Neural progenitor cell (in vitro differentiated cells): Measurements from ENCODE around the gene NOP53. TPM values are rescaled to one million over a fixed set of nuclear protein-coding genes. Genes with fewer than 3 reads are reported as not detected.

ENCODE experiments used
- DNase-seq: peaks from one replicate; pipeline ENCODE4 v3.0.0-alpha.2; 2016; ENCODE audit warnings: low spot score
- H2AFZ ChIP-seq: fragments of 200-600 bp; sonication (generic); replicated peaks from 2 replicates; pipeline ENCODE4 v1.6.1; 2016; ENCODE audit warnings: antibody characterized with exemption
- H3F3A ChIP-seq: fragments of 200-600 bp; sonication (generic); 2 replicates; pipeline ENCODE4 v1.6.1; 2016; ENCODE audit warnings: antibody characterized with exemption, low read depth
- H3K27ac ChIP-seq: fragments of 200-600 bp; sonication (generic); 2 replicates; pipeline ENCODE4 v1.5.1; 2016; ENCODE audit warnings: mild to moderate bottlenecking
- H3K27me3 ChIP-seq: fragments of 200-600 bp; sonication (generic); 2 replicates; pipeline ENCODE4 v1.6.1; 2016; ENCODE audit warnings: mild to moderate bottlenecking, moderate library complexity
- H3K36me3 ChIP-seq: fragments of 200-600 bp; sonication (generic); 2 replicates; pipeline ENCODE4 v1.5.1; 2016
- H3K4me1 ChIP-seq: fragments of 200-600 bp; sonication (generic); 2 replicates; pipeline ENCODE4 v1.6.1; 2016; ENCODE audit warnings: mixed run types
- H3K4me2 ChIP-seq: fragments of 200-600 bp; sonication (generic); 2 replicates; pipeline ENCODE4 v1.6.1; 2016
- H3K4me3 ChIP-seq: fragments of 200-600 bp; sonication (generic); 2 replicates; pipeline ENCODE4 v1.5.1; 2016
- H3K79me2 ChIP-seq: fragments of 200-600 bp; sonication (generic); 2 replicates; pipeline ENCODE4 v1.6.1; 2016; ENCODE audit warnings: low read depth
- H3K9ac ChIP-seq: fragments of 200-600 bp; sonication (generic); 2 replicates; pipeline ENCODE4 v1.6.1; 2016
- H3K9me3 ChIP-seq: fragments of 200-600 bp; sonication (generic); 2 replicates; pipeline ENCODE4 v1.5.1; 2016; ENCODE audit warnings: low read depth
- H4K20me1 ChIP-seq: fragments of 200-600 bp; sonication (generic); 2 replicates; pipeline ENCODE4 v1.6.1; 2016; ENCODE audit warnings: low read depth
- H3K27ac Mint-ChIP-seq: 3 replicates; pipeline ENCODE4 v1.8.0; 2021; ENCODE audit warnings: mixed read lengths
- H3K27me3 Mint-ChIP-seq: 2 replicates; pipeline ENCODE4 v1.8.0; 2022; ENCODE audit warnings: low read depth, mild to moderate bottlenecking, inconsistent platforms, moderate library complexity, mixed read lengths; ENCODE audit not compliant: insufficient read depth
- H3K36me3 Mint-ChIP-seq: 3 replicates; pipeline ENCODE4 v1.8.0; 2021; ENCODE audit warnings: mixed read lengths
- H3K4me1 Mint-ChIP-seq: 3 replicates; pipeline ENCODE4 v1.8.0; 2021; ENCODE audit warnings: mixed read lengths
- H3K4me3 Mint-ChIP-seq: 3 replicates; pipeline ENCODE4 v1.8.0; 2021; ENCODE audit warnings: mild to moderate bottlenecking, moderate library complexity, mixed read lengths
- H3K9me3 Mint-ChIP-seq: 3 replicates; pipeline ENCODE4 v1.8.0; 2020; ENCODE audit warnings: mixed read lengths
- EZH2 ChIP-seq: fragments of 200-600 bp; sonication (generic); IDR thresholded peaks from 2 replicates; pipeline ENCODE4 v1.6.1; 2017; ENCODE audit warnings: antibody characterized with exemption, mild to moderate bottlenecking, moderate library complexity
- EZH2phosphoT487 ChIP-seq: fragments of 200-600 bp; sonication (generic); IDR thresholded peaks from 2 replicates; pipeline ENCODE4 v1.6.1; 2017; ENCODE audit warnings: antibody characterized with exemption
- total RNA-seq: library from RNA; depleted of rRNA; stranded (reverse); fragments of >200 nt; gene quantifications from 2 replicates; pipeline ENCODE4 v1.2.3, GENCODE V29; 2015; ENCODE audit warnings: low replicate concordance
- TF ChIP-seq, protein P1 (sequence below): fragments of 200-600 bp; sonication (generic); IDR thresholded peaks from 2 replicates; pipeline ENCODE4 v1.5.1; 2017; ENCODE audit warnings: antibody characterized with exemption, mild to moderate bottlenecking

The NOP53 gene
- total RNA-seq, 1 donor from 2014 or later = 101 TPM

DNA sequence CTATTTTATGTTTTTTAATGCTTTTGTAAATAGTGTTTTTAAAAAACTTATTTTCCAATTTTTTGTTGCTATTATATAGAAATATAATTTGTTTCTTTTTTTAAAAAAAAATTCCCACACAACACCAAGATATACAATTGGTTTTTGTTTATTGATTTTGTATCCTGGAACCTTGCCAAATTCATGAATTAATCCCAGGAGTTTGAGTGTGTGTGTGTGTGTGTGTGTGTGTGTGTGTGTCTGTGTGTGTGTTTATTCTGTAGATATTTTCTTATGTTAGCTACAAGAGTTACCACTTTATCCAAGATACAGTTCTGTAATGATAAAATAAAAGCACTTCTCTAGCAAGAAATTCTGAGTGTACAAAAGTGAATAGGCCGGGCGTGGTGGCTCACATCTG is 51.4 kb downstream of the NOP53 start:
- no peaks in the 10 kb centered on the region for H4K20me1 ChIP-seq
- H3K4me3 ChIP-seq = no peak overlapping the region
- Mint-ChIP-seq H3K4me1 (no peaks in the 10 kb centered on the region), H3K27me3 (peaks cover 14% of the 10 kb centered on the region), H3K27ac (no peak overlapping the region), H3K36me3 (peaks cover 5% of the 10 kb centered on the region), H3K4me3 (no peak overlapping the region), H3K9me3 (peaks cover 13% of the 10 kb centered on the region)
- H3K79me2 ChIP-seq = no peaks in the 10 kb centered on the region
- no peak for DNase-seq
- no peak overlapping the region for H3K27ac ChIP-seq
- peaks cover 10% of the 10 kb centered on the region for H3K4me1 ChIP-seq
- peaks cover 7% of the 10 kb centered on the region for H3F3A ChIP-seq
- H3K4me2 ChIP-seq = no peak overlapping the region
- H3K9me3 ChIP-seq = peaks cover 10% of the 10 kb centered on the region
- no peak overlapping the region for H3K9ac ChIP-seq
- TF ChIP-seq EZH2 (no peak), EZH2phosphoT487 (no peak)
- H3K36me3 ChIP-seq = no peaks in the 10 kb centered on the region
- no peaks in the 10 kb centered on the region for H3K27me3 ChIP-seq
- no peak overlapping the region for H2AFZ ChIP-seq

DNA sequence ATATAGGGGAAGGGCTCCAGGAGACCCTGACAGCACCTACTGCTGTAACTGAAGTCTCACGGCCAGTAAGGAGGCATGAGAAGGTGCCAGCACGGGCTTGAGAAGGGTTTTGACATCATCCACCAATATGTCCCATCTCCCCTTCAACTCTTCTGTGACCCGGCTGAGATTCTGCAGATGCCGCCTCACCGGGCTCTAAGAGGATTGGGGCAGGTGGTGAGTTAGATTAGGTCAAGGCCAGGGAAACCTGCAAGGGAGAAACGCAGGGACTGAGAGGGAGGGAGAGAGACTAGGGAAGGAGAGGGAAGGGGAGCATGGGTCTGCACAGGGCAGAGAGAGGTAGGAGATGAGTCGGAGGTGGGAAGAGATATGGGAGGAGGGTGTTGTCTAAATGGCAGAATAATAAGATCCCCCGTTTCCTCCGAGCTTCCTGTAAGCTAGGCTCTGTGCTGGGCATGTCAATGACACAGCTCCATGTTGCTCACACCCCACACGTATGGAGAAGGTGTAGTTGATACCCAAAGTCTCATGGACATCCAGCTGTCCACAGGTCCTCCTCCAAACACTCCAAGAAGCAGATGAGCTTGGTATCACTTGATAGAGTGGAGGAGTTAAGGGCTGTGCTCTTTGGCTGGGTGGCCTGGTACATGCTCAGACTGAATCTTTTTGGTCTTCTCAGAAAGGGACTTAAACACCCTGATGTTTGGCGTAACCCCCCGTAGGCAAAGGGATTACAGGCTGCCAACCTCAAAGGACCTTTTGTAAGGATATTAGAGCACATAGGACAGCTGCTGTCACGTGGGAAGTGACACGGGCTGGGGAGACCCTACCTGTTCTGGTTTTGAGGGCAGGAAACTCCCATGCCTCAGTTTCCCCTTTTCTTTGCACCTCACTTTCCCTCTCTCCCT is 52.9 kb downstream of the NOP53 start:
- no peaks in the 10 kb centered on the region for H3K79me2 ChIP-seq
- H3K4me2 ChIP-seq = no peak overlapping the region
- Mint-ChIP-seq H3K4me3 (no peak overlapping the region), H3K27ac (peak overlapping the region; percentile 36), H3K4me1 (no peaks in the 10 kb centered on the region), H3K36me3 (peaks cover 5% of the 10 kb centered on the region), H3K9me3 (peaks cover 11% of the 10 kb centered on the region), H3K27me3 (peaks cover 14% of the 10 kb centered on the region)
- no peaks in the 10 kb centered on the region for H3K36me3 ChIP-seq
- no peaks in the 10 kb centered on the region for H3K27me3 ChIP-seq
- no peak overlapping the region for H2AFZ ChIP-seq
- H4K20me1 ChIP-seq = no peaks in the 10 kb centered on the region
- no peak overlapping the region for H3K27ac ChIP-seq
- DNase-seq = no peak
- H3F3A ChIP-seq = peaks cover 7% of the 10 kb centered on the region
- peaks cover 10% of the 10 kb centered on the region for H3K4me1 ChIP-seq
- H3K9ac ChIP-seq = no peak overlapping the region
- no peak overlapping the region for H3K4me3 ChIP-seq
- H3K9me3 ChIP-seq = peaks cover 5% of the 10 kb centered on the region
- TF ChIP-seq EZH2 = no peak
- TF ChIP-seq, protein P1, sequence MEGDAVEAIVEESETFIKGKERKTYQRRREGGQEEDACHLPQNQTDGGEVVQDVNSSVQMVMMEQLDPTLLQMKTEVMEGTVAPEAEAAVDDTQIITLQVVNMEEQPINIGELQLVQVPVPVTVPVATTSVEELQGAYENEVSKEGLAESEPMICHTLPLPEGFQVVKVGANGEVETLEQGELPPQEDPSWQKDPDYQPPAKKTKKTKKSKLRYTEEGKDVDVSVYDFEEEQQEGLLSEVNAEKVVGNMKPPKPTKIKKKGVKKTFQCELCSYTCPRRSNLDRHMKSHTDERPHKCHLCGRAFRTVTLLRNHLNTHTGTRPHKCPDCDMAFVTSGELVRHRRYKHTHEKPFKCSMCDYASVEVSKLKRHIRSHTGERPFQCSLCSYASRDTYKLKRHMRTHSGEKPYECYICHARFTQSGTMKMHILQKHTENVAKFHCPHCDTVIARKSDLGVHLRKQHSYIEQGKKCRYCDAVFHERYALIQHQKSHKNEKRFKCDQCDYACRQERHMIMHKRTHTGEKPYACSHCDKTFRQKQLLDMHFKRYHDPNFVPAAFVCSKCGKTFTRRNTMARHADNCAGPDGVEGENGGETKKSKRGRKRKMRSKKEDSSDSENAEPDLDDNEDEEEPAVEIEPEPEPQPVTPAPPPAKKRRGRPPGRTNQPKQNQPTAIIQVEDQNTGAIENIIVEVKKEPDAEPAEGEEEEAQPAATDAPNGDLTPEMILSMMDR = no peak
- TF ChIP-seq EZH2phosphoT487 = no peak

DNA sequence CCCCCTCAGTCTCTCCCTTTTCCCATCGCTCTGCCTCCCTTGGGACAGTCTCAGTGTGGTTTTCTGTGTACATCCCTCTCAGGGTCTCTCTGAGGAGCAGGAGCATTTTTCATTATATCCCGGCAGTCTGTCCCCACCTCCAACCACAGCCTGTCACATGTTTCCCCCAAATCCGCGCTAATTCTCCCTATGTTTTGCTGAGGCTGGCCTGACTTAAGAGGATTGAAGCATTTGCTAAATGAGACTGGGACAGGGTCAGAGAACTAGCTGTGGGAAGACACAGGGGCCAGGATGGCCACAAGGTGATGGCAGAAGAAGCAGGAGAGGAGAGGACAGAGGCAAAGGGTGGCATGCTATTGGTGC is 53.5 kb downstream of the NOP53 start:
- Mint-ChIP-seq H3K4me1 (no peaks in the 10 kb centered on the region), H3K4me3 (no peak overlapping the region), H3K9me3 (peaks cover 11% of the 10 kb centered on the region), H3K36me3 (peaks cover 5% of the 10 kb centered on the region), H3K27ac (no peak overlapping the region), H3K27me3 (peaks cover 14% of the 10 kb centered on the region)
- Histone ChIP-seq H3K9me3 (peaks cover 5% of the 10 kb centered on the region), H3K27me3 (no peaks in the 10 kb centered on the region), H3K4me3 (no peak overlapping the region), H3F3A (peaks cover 7% of the 10 kb centered on the region), H2AFZ (no peak overlapping the region), H4K20me1 (no peaks in the 10 kb centered on the region), H3K27ac (no peak overlapping the region), H3K79me2 (no peaks in the 10 kb centered on the region), H3K4me1 (peaks cover 10% of the 10 kb centered on the region), H3K36me3 (no peaks in the 10 kb centered on the region), H3K4me2 (no peak overlapping the region), H3K9ac (no peak overlapping the region)
- TF ChIP-seq EZH2phosphoT487 (no peak), EZH2 (no peak)
- TF ChIP-seq, protein P1 = no peak
- DNase-seq = no peak

DNA sequence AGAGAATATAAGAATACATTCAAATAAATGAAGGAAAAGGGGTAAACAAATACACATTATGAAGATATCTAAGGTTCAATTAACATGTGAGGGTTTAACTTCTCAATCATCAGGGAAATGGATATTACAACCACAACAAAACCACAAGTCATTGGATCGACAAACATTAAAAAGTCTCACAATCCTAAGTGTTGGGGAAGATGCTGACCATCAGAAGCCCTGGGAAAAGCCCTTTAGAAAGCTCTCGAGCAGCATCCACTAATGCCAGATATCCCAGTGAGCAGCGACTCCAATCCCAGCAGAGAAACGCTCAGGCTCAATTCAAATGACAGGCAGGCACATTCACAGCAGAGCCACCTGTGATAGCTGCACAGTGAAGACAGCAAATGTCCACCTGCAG is 55.9 kb downstream of the NOP53 start:
- Histone ChIP-seq H3K9me3 (peaks cover 5% of the 10 kb centered on the region), H3K36me3 (no peaks in the 10 kb centered on the region), H2AFZ (no peak overlapping the region), H3K27ac (no peak overlapping the region), H4K20me1 (no peaks in the 10 kb centered on the region), H3K4me2 (no peak overlapping the region), H3K9ac (no peak overlapping the region), H3K4me3 (no peak overlapping the region), H3F3A (peaks cover 7% of the 10 kb centered on the region), H3K27me3 (no peaks in the 10 kb centered on the region), H3K4me1 (peaks cover 10% of the 10 kb centered on the region), H3K79me2 (no peaks in the 10 kb centered on the region)
- H3K9me3 Mint-ChIP-seq = peaks cover 11% of the 10 kb centered on the region
- TF ChIP-seq EZH2phosphoT487 (no peak), EZH2 (no peak)
- TF ChIP-seq, protein P1 = no peak
- peaks cover 4% of the 10 kb centered on the region for H3K4me1 Mint-ChIP-seq
- no peak overlapping the region for H3K27ac Mint-ChIP-seq
- H3K36me3 Mint-ChIP-seq = peaks cover 5% of the 10 kb centered on the region
- H3K27me3 Mint-ChIP-seq = peaks cover 12% of the 10 kb centered on the region
- no peak overlapping the region for H3K4me3 Mint-ChIP-seq
- DNase-seq = no peak
